ENCODE data around the gene SMG1.
"Not testable (repeated sequence)": the region's sequence is repeated elsewhere in the genome, so short reads cannot be mapped to it uniquely, and the experiment has no call there.

SMG1 gene

GRCh38 chr16:18909585-18909984 is 16.6 kb downstream of the SMG1 start:
- POLR2A ChIA-PET; CTCF ChIA-PET; H3K4me3 ChIP-seq (ENCODE audit: low read depth, low read length); DNase-seq (ENCODE audit: low read depth, low spot score): not testable (repeated sequence)

GRCh38 chr16:18908716-18909115 is 17.5 kb downstream of the SMG1 start:
- DNase-seq (ENCODE audit: low read depth, low spot score); H3K4me3 ChIP-seq (ENCODE audit: low read depth, low read length); POLR2A ChIA-PET: not testable (repeated sequence)
- CTCF ChIA-PET, result interaction anchor here (1.2 kb wide), 1 partner anchor 8 kb away, joined by 3 read pairs; no protein-coding TSS in a partner anchor

- POLR2A ChIA-PET; DNase-seq (ENCODE audit: low read depth, low spot score); CTCF ChIA-PET; H3K4me3 ChIP-seq (ENCODE audit: low read depth, low read length): not testable (repeated sequence)
These were observed 23.4 kb downstream of the SMG1 start for GRCh38 chr16:18902778-18903177.

- POLR2A ChIA-PET; DNase-seq (ENCODE audit: low read depth, low spot score); CTCF ChIA-PET; H3K4me3 ChIP-seq (ENCODE audit: low read depth, low read length): not testable (repeated sequence)
These were observed 24.2 kb downstream of the SMG1 start for GRCh38 chr16:18902044-18902443.

GRCh38 chr16:18901194-18901593 is 25.0 kb downstream of the SMG1 start:
- DNase-seq (ENCODE audit: low read depth, low spot score); POLR2A ChIA-PET; CTCF ChIA-PET; H3K4me3 ChIP-seq (ENCODE audit: low read depth, low read length): not testable (repeated sequence)

- CTCF ChIA-PET; H3K4me3 ChIP-seq (ENCODE audit: low read depth, low read length); DNase-seq (ENCODE audit: low read depth, low spot score); POLR2A ChIA-PET: not testable (repeated sequence)
These were observed 41.8 kb downstream of the SMG1 start for GRCh38 chr16:18884456-18884855.

GRCh38 chr16:18877734-18878133 is 48.5 kb downstream of the SMG1 start:
- H3K4me3 ChIP-seq (ENCODE audit: low read depth, low read length); POLR2A ChIA-PET; CTCF ChIA-PET; DNase-seq (ENCODE audit: low read depth, low spot score): not testable (repeated sequence)

- H3K4me3 ChIP-seq (ENCODE audit: low read depth, low read length); CTCF ChIA-PET; DNase-seq (ENCODE audit: low read depth, low spot score); POLR2A ChIA-PET: not testable (repeated sequence)
These were observed 48.9 kb downstream of the SMG1 start for GRCh38 chr16:18877259-18877658.

- H3K4me3 ChIP-seq (ENCODE audit: low read depth, low read length); POLR2A ChIA-PET; CTCF ChIA-PET; DNase-seq (ENCODE audit: low read depth, low spot score): not testable (repeated sequence)
These were observed 49.9 kb downstream of the SMG1 start for GRCh38 chr16:18876301-18876700.

- H3K4me3 ChIP-seq (ENCODE audit: low read depth, low read length); DNase-seq (ENCODE audit: low read depth, low spot score); CTCF ChIA-PET; POLR2A ChIA-PET: not testable (repeated sequence)
These were observed 57.0 kb downstream of the SMG1 start for GRCh38 chr16:18869043-18869771.

GRCh38 chr16:18866277-18866823 is 59.9 kb downstream of the SMG1 start:
- DNase-seq (ENCODE audit: low read depth, low spot score); POLR2A ChIA-PET; H3K4me3 ChIP-seq (ENCODE audit: low read depth, low read length): not testable (repeated sequence)
- CTCF ChIA-PET, result interaction anchor here (2.0 kb wide), 1 partner anchor 65 kb away, joined by 6 read pairs; the partner anchor contains the start of gene ARL6IP1

- DNase-seq (ENCODE audit: low read depth, low spot score); CTCF ChIA-PET; H3K4me3 ChIP-seq (ENCODE audit: low read depth, low read length); POLR2A ChIA-PET: not testable (repeated sequence)
These were observed 63.3 kb downstream of the SMG1 start for GRCh38 chr16:18862891-18863290.

- POLR2A ChIA-PET, result no interaction called here
- CTCF ChIA-PET, result interaction anchor here (1.5 kb wide), 1 partner anchor 54 kb away, joined by 4 read pairs; the partner anchor contains the start of gene ARL6IP1
- H3K4me3 ChIP-seq (ENCODE audit: low read depth, low read length), result no peak overlapping the region
- TF ChIP-seq CTCF (IDR thresholded peaks at IDR 0.05; ENCODE audit: insufficient read depth, low read length, missing control alignments), result no peak
- no peak for DNase-seq (ENCODE audit: low read depth, low spot score)
These were observed 71.0 kb downstream of the SMG1 start for GRCh38 chr16:18855196-18855595.
